Measurements from ENCODE around the gene RPE.

The RPE gene

DNA sequence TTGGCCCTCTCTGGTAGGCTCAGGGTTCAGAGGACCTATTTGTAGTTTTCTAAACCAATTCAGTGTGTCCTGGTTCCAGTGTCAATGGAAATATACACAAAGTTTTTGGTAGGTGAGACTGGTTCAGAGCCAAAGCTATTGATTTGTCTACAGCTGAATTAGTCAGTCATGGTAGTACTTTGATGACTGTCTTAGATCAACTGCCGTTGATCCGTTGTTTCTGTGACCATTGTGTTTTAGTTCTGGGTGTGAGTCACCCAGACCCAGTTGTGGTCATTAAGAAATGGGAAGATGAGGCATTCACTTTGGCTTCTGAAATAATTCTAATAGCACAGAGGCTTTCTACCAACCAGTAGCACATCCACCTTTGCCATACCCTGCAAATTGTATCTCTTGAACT lies 16.0 kb upstream of the RPE start:
- H3K4me3 ChIP-seq (replicated peaks; ENCODE audit: insufficient read depth, low read length), result no peak overlapping the region

DNA sequence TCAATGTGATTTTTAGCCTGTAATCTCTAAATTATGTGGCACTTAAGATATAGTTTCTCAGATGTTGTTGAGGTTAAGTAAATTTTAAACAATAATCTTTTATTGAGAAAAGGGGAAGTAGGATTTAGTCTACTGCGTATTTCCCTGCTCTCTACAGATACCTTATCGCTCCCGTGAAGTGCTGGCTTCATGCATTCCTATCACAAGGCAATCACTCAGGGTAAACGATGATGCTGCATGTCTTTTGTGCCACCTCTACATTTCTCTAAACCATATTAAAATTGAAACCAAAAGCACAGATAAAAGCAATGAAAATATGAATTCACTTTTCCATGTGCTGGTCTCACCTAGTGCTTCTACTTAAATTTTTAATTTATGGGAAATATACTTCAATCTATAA lies 14.4 kb upstream of the RPE start:
- H3K27ac ChIP-seq (replicated peaks), result no peak overlapping the region; the same call in 1 of the 2 replicates
- no peak overlapping the region for H3K4me3 ChIP-seq (replicated peaks; ENCODE audit: insufficient read depth, low read length)
- no peak for DNase-seq (ENCODE audit: low read depth in 1 of 2, low spot score in 1 of 2)
- no peaks in the 10 kb centered on the region for H3K27me3 ChIP-seq (ENCODE audit: insufficient read depth, poor library complexity, severe bottlenecking)
- TF ChIP-seq, protein P1, sequence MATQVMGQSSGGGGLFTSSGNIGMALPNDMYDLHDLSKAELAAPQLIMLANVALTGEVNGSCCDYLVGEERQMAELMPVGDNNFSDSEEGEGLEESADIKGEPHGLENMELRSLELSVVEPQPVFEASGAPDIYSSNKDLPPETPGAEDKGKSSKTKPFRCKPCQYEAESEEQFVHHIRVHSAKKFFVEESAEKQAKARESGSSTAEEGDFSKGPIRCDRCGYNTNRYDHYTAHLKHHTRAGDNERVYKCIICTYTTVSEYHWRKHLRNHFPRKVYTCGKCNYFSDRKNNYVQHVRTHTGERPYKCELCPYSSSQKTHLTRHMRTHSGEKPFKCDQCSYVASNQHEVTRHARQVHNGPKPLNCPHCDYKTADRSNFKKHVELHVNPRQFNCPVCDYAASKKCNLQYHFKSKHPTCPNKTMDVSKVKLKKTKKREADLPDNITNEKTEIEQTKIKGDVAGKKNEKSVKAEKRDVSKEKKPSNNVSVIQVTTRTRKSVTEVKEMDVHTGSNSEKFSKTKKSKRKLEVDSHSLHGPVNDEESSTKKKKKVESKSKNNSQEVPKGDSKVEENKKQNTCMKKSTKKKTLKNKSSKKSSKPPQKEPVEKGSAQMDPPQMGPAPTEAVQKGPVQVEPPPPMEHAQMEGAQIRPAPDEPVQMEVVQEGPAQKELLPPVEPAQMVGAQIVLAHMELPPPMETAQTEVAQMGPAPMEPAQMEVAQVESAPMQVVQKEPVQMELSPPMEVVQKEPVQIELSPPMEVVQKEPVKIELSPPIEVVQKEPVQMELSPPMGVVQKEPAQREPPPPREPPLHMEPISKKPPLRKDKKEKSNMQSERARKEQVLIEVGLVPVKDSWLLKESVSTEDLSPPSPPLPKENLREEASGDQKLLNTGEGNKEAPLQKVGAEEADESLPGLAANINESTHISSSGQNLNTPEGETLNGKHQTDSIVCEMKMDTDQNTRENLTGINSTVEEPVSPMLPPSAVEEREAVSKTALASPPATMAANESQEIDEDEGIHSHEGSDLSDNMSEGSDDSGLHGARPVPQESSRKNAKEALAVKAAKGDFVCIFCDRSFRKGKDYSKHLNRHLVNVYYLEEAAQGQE (IDR thresholded peaks at IDR 0.05; ENCODE audit: insufficient replicate concordance, low read depth), result no peak
- TF ChIP-seq SPI1 (IDR thresholded peaks at IDR 0.05; ENCODE audit: borderline replicate concordance, low read depth), result peak; percentile 74

More for the DNA sequence above, 16.0 kb upstream of the RPE start:
- peak overlapping the region; percentile 86 for H3K27ac ChIP-seq (replicated peaks)
- no peak for TF ChIP-seq SPI1 (IDR thresholded peaks at IDR 0.05; ENCODE audit: borderline replicate concordance, low read depth)
- TF ChIP-seq GABPA (IDR thresholded peaks at IDR 0.05; ENCODE audit: low read depth), result no peak
- no peak for TF ChIP-seq POLR2AphosphoS5 (IDR thresholded peaks at IDR 0.05; ENCODE audit: low read depth)
- TF ChIP-seq, protein P1 (IDR thresholded peaks at IDR 0.05; ENCODE audit: insufficient replicate concordance, low read depth), result no peak
- TF ChIP-seq, protein P2, sequence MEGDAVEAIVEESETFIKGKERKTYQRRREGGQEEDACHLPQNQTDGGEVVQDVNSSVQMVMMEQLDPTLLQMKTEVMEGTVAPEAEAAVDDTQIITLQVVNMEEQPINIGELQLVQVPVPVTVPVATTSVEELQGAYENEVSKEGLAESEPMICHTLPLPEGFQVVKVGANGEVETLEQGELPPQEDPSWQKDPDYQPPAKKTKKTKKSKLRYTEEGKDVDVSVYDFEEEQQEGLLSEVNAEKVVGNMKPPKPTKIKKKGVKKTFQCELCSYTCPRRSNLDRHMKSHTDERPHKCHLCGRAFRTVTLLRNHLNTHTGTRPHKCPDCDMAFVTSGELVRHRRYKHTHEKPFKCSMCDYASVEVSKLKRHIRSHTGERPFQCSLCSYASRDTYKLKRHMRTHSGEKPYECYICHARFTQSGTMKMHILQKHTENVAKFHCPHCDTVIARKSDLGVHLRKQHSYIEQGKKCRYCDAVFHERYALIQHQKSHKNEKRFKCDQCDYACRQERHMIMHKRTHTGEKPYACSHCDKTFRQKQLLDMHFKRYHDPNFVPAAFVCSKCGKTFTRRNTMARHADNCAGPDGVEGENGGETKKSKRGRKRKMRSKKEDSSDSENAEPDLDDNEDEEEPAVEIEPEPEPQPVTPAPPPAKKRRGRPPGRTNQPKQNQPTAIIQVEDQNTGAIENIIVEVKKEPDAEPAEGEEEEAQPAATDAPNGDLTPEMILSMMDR (IDR thresholded peaks at IDR 0.05; ENCODE audit: insufficient read depth, low read length), result no peak
- H3K27me3 ChIP-seq (ENCODE audit: insufficient read depth, poor library complexity, severe bottlenecking), result no peaks in the 10 kb centered on the region
- DNase-seq (ENCODE audit: low read depth in 1 of 2, low spot score in 1 of 2), result peak in 1 of 2 experiments; percentile 15

DNA sequence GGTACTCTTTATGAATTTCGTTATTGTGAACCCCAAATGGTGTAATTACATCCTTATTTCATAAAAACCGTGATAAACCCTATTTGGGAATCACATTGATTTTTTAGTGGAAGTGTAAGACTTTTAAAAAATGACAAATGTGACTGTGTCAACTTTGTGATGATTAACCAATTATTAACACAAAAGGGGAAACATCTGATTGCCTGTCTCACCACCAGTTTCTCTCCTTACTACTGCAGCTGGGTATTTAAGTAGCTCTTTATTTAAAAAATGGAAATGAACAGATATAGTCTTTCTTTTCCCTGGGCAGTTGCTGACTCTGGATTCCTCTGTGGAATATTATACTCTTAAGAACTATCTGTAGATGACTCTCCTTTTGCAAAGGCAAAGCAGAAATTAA lies 11.6 kb upstream of the RPE start:
- DNase-seq (ENCODE audit: low read depth in 1 of 2, low spot score in 1 of 2), result no peak
- Histone ChIP-seq H3K27me3 (ENCODE audit: insufficient read depth, poor library complexity, severe bottlenecking) (no peaks in the 10 kb centered on the region), H3K4me3 (replicated peaks; ENCODE audit: insufficient read depth, low read length) (no peak overlapping the region), H3K27ac (replicated peaks) (no peak overlapping the region)
- TF ChIP-seq, protein P1 (IDR thresholded peaks at IDR 0.05; ENCODE audit: insufficient replicate concordance, low read depth), result no peak
- TF ChIP-seq, protein P2 (IDR thresholded peaks at IDR 0.05; ENCODE audit: insufficient read depth, low read length), result no peak
- no peak for TF ChIP-seq POLR2AphosphoS5 (IDR thresholded peaks at IDR 0.05; ENCODE audit: low read depth)
- no peak for TF ChIP-seq SPI1 (IDR thresholded peaks at IDR 0.05; ENCODE audit: borderline replicate concordance, low read depth)
- TF ChIP-seq GABPA (IDR thresholded peaks at IDR 0.05; ENCODE audit: low read depth), result no peak

All from HL-60 (cell line).